ENCODE measurements around the gene DVL3. TPM values are rescaled to one million over a fixed set of nuclear protein-coding genes. Genes with fewer than 3 reads are reported as not detected.

Gene DVL3
- total RNA-seq, 2 experiments from 2014 or later: 35.0 to 36.3 TPM

- Mint-ChIP-seq H3K27ac (no peak overlapping the region), H3K4me3 (no peak overlapping the region), H3K4me1 (peaks cover 39% of the 10 kb centered on the region), H3K36me3 (ENCODE audit: low read depth) (peaks cover 19% of the 10 kb centered on the region), H3K9me3 (no peaks in the 10 kb centered on the region), H3K27me3 (no peaks in the 10 kb centered on the region)
- POLR2A ChIA-PET: no interaction called here
- DNase-seq: no peak
- CTCF ChIA-PET: interaction anchor here (0.6 to 3.6 kb wide), 4 partner anchors 10 to 21 kb away, joined by 3 to 22 read pairs (median 4); partner anchors contain the start of gene ABCF3
These were observed 18.2 kb downstream of the DVL3 start for GRCh38 chr3:184173374-184173722.

DNA sequence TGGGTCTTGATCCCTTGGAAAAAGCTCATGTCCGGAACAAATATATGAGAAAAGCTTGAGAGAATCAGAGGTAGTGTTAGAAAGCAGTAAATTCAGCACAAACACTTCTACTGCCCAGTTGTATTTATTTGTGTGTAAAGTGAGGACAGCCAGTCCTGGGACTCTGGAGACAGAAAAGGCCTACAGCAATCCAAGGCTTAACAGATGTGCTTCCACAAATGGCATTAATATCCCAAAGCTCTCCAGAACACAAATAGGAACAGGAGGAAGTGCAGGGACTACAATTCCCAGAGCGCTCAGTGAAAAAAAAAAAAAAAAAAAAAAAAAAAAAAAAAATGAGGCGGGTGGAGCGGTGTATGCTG lies 19.1 kb downstream of the DVL3 start:
- ChIA-PET CTCF (interaction anchor here (2.4 to 3.6 kb wide), 2 partner anchors 10 to 11 kb away, joined by 5 to 22 read pairs; partner anchors contain the start of gene ABCF3), POLR2A (no interaction called here)
- Mint-ChIP-seq H3K27me3 (no peaks in the 10 kb centered on the region), H3K4me1 (peaks cover 39% of the 10 kb centered on the region), H3K9me3 (no peaks in the 10 kb centered on the region), H3K36me3 (ENCODE audit: low read depth) (peaks cover 25% of the 10 kb centered on the region), H3K27ac (peak overlapping the region; percentile 84), H3K4me3 (peak overlapping the region; percentile 91)
- DNase-seq: no peak

GRCh38 chr3:184174646-184175492 lies 19.7 kb downstream of the DVL3 start, which contains the start of gene AP2M1:
Gene AP2M1 (plus strand): TSS chr3:184174855. CDS start chr3:184176994, 2,139 bp downstream.
- CTCF ChIA-PET: interaction anchor here (0.6 to 3.6 kb wide), 3 partner anchors 9 to 583 kb away, joined by 3 to 22 read pairs (median 5); partner anchors contain the start of gene ABCF3
- no peaks in the 10 kb centered on the region for H3K27me3 Mint-ChIP-seq
- no peaks in the 10 kb centered on the region for H3K9me3 Mint-ChIP-seq

GRCh38 chr3:184175506-184175905 lies 20.3 kb downstream of the DVL3 start:
- peaks cover 36% of the 10 kb centered on the region for H3K36me3 Mint-ChIP-seq (ENCODE audit: low read depth)
- peaks cover 39% of the 10 kb centered on the region for H3K4me1 Mint-ChIP-seq
- peak overlapping the region; percentile 88 for H3K27ac Mint-ChIP-seq
- no peak for DNase-seq
- CTCF ChIA-PET: interaction anchor here (0.6 to 3.6 kb wide), 2 partner anchors 9 to 582 kb away, joined by 3 to 22 read pairs; partner anchors contain the start of gene ABCF3
- no peaks in the 10 kb centered on the region for H3K9me3 Mint-ChIP-seq
- H3K4me3 Mint-ChIP-seq: peak overlapping the region; percentile 91
- no peaks in the 10 kb centered on the region for H3K27me3 Mint-ChIP-seq
- POLR2A ChIA-PET: interaction anchor here (0.6 kb wide), 1 partner anchor 10 kb away, joined by 3 read pairs; the partner anchor contains the start of gene ABCF3

More at GRCh38 chr3:184174646-184175492, 19.7 kb downstream of the DVL3 start, which contains the start of gene AP2M1:
- H3K4me1 Mint-ChIP-seq: peaks cover 39% of the 10 kb centered on the region
- peak; percentile 98 for DNase-seq
- peaks cover 30% of the 10 kb centered on the region for H3K36me3 Mint-ChIP-seq (ENCODE audit: low read depth)
- POLR2A ChIA-PET: interaction anchor here (0.6 kb wide), 1 partner anchor 11 kb away, joined by 3 read pairs; the partner anchor contains the start of gene ABCF3
- peak within 1 kb of the TSS; percentile 91 for H3K4me3 Mint-ChIP-seq
- peak within 1 kb of the TSS; percentile 88 for H3K27ac Mint-ChIP-seq

DNA sequence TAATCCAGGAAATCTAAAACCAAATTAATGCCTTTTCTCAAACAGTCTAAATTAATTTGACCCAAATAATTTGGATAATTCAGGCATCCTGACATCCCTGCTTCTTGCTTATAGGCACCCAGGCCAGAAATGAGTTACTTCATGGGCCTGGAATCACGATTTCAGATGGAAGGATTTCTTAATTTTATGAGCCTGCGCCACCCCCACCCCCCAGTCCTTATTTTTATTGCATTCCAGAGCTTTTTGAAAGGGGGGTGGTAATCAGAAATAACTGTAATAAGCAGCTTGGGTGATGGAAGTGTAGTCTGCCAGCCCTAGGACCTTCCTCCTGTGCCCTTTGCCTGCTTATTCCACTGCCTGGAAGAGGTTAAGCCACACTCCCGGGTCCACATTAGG lies 20.8 kb downstream of the DVL3 start:
- Mint-ChIP-seq H3K36me3 (ENCODE audit: low read depth) (peaks cover 40% of the 10 kb centered on the region), H3K4me1 (peaks cover 39% of the 10 kb centered on the region), H3K27me3 (no peaks in the 10 kb centered on the region), H3K9me3 (no peaks in the 10 kb centered on the region), H3K27ac (peak overlapping the region; percentile 88), H3K4me3 (peak overlapping the region; percentile 91)
- no peak for DNase-seq
- ChIA-PET POLR2A (no interaction called here), CTCF (interaction anchor here (1.0 kb wide), 1 partner anchor 43 kb away, joined by 3 read pairs; no protein-coding TSS in a partner anchor)

DNA sequence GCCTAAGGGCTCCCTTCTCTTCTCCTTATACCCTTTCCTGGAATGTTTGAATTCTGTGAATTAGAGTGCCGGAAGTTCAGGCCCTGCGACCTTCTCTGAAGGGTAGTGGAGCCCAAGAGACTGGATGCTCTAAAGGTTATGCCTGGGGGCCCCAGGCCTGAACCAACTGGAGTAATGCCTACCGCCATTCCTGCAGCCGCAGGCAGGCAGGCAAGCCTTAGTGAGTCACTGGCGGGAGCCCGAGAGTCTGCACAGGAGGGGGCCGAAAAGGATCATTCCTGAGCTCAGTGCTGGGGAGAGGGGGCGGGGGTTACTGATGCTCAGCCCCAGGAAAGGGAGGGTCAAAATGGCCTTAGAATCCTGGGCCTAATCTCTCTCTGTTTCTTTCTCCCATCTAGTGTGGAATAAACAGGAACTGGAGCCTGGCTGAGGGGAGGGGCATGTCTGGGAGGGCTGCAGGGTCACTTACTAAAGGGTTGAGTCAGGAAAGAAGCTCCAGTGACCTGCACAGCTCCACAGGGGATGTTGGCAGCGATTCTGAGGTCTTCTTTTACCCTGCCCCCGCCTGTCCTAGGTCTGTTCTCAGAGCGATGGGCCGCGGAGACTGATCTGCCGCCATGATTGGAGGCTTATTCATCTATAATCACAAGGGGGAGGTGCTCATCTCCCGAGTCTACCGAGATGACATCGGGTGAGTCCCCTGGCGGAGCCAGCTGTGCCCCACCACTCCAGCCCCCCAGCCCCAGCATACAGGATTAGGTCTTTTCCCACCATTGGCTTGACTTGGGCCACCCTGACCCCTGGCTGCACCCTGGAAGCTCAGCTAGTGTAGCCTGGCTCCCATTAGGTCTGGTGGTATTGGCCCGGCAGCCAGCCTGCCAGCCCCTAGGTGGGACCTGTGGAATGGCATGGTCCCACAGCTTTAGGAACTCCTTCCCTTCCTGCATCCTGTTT lies 21.5 kb downstream of the DVL3 start:
- CTCF ChIA-PET: interaction anchor here (1.0 kb wide), 2 partner anchors 9 to 42 kb away, joined by 3 read pairs; partner anchors contain the start of gene ABCF3
- no peaks in the 10 kb centered on the region for H3K27me3 Mint-ChIP-seq
- H3K9me3 Mint-ChIP-seq: no peaks in the 10 kb centered on the region
- no peak overlapping the region for H3K27ac Mint-ChIP-seq
- peak overlapping the region; percentile 91 for H3K4me3 Mint-ChIP-seq
- POLR2A ChIA-PET: no interaction called here
- H3K4me1 Mint-ChIP-seq: peaks cover 39% of the 10 kb centered on the region
- peaks cover 43% of the 10 kb centered on the region for H3K36me3 Mint-ChIP-seq (ENCODE audit: low read depth)
- no peak for DNase-seq

- no peaks in the 10 kb centered on the region for H3K27me3 Mint-ChIP-seq
- ChIA-PET POLR2A (no interaction called here), CTCF (interaction anchor here (1.0 kb wide), 1 partner anchor 8 kb away, joined by 3 read pairs; the partner anchor contains the start of gene ABCF3)
- no peaks in the 10 kb centered on the region for H3K9me3 Mint-ChIP-seq
- H3K4me3 Mint-ChIP-seq: no peak overlapping the region
- DNase-seq: no peak
- H3K36me3 Mint-ChIP-seq (ENCODE audit: low read depth): peaks cover 45% of the 10 kb centered on the region
- no peak overlapping the region for H3K27ac Mint-ChIP-seq
- H3K4me1 Mint-ChIP-seq: peaks cover 39% of the 10 kb centered on the region
These were observed 22.2 kb downstream of the DVL3 start for GRCh38 chr3:184177331-184177731.

DNA sequence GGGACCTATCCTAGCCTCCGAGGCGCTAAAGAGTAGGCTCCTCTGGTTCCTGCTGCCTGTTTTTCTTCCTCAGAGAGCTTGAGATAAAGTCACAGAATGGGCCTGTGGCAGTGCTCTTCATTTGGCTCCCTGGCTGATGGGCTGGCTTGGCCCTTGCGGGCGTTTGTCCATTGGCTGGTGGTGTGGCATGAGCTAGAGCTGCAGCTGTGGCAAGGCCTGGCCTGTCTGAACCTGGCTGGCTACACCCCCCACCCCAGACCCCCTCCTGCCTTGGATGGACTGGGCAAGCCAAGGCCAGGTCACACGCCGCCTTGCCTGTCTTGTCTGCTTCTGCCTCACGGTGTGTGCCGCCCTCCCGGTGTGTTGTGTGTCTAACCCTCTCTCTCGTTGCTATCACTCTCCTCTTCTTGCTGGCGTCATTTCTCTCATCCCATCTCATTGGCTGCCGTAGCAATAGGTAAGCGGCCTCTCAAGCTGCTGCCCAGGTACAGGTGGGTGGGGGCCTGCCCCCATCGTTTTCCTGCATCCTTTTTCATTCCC lies 22.7 kb downstream of the DVL3 start:
- Mint-ChIP-seq H3K4me3 (no peak overlapping the region), H3K27ac (no peak overlapping the region), H3K9me3 (no peaks in the 10 kb centered on the region), H3K36me3 (ENCODE audit: low read depth) (peaks cover 50% of the 10 kb centered on the region), H3K27me3 (no peaks in the 10 kb centered on the region), H3K4me1 (peaks cover 39% of the 10 kb centered on the region)
- ChIA-PET CTCF (interaction anchor here (0.6 to 1.0 kb wide), 2 partner anchors 72 to 102 kb away, joined by 3 read pairs; no protein-coding TSS in a partner anchor), POLR2A (no interaction called here)
- DNase-seq: no peak

DNA sequence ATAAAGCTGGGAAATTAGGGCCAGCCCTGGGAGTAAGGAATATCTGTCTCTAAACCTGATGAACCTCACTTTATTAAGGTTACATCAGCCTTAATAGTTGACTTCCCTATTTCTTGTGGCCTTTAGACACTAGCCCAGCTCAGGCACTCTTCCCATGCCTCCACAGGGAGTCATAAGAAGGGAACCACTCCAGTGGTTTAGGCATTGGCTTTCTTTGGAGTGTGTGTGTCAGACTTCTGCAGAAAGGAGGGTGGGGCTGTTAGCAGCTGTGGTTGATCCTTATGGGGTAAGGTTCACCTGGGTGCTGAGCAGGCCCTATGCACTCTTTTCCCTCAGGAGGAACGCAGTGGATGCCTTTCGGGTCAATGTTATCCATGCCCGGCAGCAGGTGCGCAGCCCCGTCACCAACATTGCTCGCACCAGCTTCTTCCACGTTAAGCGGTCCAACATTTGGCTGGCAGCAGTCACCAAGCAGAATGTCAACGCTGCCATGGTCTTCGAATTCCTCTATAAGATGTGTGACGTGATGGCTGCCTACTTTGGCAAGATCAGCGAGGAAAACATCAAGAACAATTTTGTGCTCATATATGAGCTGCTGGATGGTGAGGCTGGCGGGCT lies 23.5 kb downstream of the DVL3 start:
- peaks cover 38% of the 10 kb centered on the region for H3K4me1 Mint-ChIP-seq
- CTCF ChIA-PET: interaction anchor here (0.6 to 1.0 kb wide), 3 partner anchors 72 to 467 kb away, joined by 3 read pairs; no protein-coding TSS in a partner anchor

DNA sequence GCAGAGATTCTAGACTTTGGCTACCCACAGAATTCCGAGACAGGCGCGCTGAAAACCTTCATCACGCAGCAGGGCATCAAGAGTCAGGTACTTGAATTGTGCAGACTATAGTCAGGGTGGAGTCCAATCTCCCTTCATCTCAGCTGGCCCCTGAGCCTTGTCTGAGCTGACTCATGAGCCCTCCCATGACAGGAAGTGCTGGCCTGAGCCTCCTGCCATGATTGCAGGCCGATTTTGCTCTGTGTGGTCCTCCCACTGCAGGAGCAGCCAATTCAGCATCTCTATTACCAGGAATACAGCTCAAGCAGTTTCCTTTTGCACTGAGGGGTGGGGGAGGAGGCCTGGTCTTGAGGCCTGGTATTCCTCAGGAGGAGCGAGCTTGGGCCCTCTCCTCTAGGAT lies 25.0 kb downstream of the DVL3 start:
- DNase-seq: no peak
- Mint-ChIP-seq H3K27ac (no peak overlapping the region), H3K27me3 (no peaks in the 10 kb centered on the region), H3K4me1 (peaks cover 34% of the 10 kb centered on the region), H3K9me3 (no peaks in the 10 kb centered on the region), H3K36me3 (ENCODE audit: low read depth) (peaks cover 68% of the 10 kb centered on the region), H3K4me3 (no peak overlapping the region)
- ChIA-PET CTCF (interaction anchor here (0.6 to 1.5 kb wide), 3 partner anchors 24 to 264 kb away, joined by 3 to 4 read pairs (median 3); no protein-coding TSS in a partner anchor), POLR2A (no interaction called here)

More for the DNA sequence above, 23.5 kb downstream of the DVL3 start:
- H3K36me3 Mint-ChIP-seq (ENCODE audit: low read depth): peaks cover 58% of the 10 kb centered on the region
- H3K4me3 Mint-ChIP-seq: no peak overlapping the region
- H3K9me3 Mint-ChIP-seq: no peaks in the 10 kb centered on the region
- POLR2A ChIA-PET: no interaction called here
- H3K27me3 Mint-ChIP-seq: no peaks in the 10 kb centered on the region
- H3K27ac Mint-ChIP-seq: peak overlapping the region; percentile 57
- no peak for DNase-seq

DNA sequence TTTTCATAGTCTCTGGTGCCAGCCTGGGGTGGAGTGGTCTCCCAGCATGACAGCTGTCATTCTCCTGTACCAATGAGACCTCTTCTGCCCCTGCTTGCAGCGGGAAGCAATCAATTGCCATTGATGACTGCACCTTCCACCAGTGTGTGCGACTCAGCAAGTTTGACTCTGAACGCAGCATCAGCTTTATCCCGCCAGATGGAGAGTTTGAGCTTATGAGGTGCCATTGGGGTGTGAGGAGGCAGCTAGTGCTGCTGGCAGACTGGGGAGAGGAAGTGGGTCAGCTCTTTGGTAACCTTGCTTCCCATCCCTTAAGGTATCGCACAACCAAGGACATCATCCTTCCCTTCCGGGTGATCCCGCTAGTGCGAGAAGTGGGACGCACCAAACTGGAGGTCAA lies 26.4 kb downstream of the DVL3 start:
- Mint-ChIP-seq H3K27ac (no peak overlapping the region), H3K36me3 (ENCODE audit: low read depth) (peaks cover 68% of the 10 kb centered on the region), H3K9me3 (no peaks in the 10 kb centered on the region), H3K27me3 (no peaks in the 10 kb centered on the region), H3K4me1 (peaks cover 31% of the 10 kb centered on the region), H3K4me3 (no peak overlapping the region)
- DNase-seq: no peak
- ChIA-PET POLR2A (no interaction called here), CTCF (interaction anchor here (0.7 to 1.0 kb wide), 3 partner anchors 15 to 44 kb away, joined by 3 read pairs; no protein-coding TSS in a partner anchor)
